Tibial artery (tissue), 4 donors: ENCODE data around the gene PRDM16.

Experiments used
- DNase-seq, 2 donors: peaks; one replicate each; pipeline ENCODE4 v3.0.0-alpha.2; 2019
- H3K27ac ChIP-seq, 2 donors: fragments of 200-600 bp; sonication (generic) in 1 of 2; 1 replicate in 1 of 2; 2 replicates in 1 of 2; pipeline ENCODE4 v1.5.1; 2018 to 2019; ENCODE audit warnings: mild to moderate bottlenecking in 1 of 2
- H3K27me3 ChIP-seq, 2 donors: fragments of 200-600 bp; sonication (generic) in 1 of 2; one replicate each; pipeline versions ENCODE4 v1.5.1 to v1.6.0; 2016 to 2019
- H3K36me3 ChIP-seq, 3 donors: fragments of 200-600 bp; sonication (generic) in 2 of 3; one replicate each; pipeline ENCODE4 v1.5.1; 2016 to 2019; ENCODE audit warnings: mild to moderate bottlenecking in 2 of 3
- H3K4me1 ChIP-seq, 4 donors: fragments of 200-600 bp; sonication (generic) in 2 of 4; 1 replicate in 3 of 4; 2 replicates in 1 of 4; pipeline ENCODE4 v1.5.1; 2016 to 2019
- H3K4me3 ChIP-seq, 2 donors: fragments of 200-600 bp; sonication (generic) in 1 of 2; 1 replicate in 1 of 2; 2 replicates in 1 of 2; pipeline ENCODE4 v1.5.1; 2018 to 2019; ENCODE audit warnings: mild to moderate bottlenecking in 2 of 2
- H3K9me3 ChIP-seq, 3 donors: fragments of 200-600 bp; sonication (generic) in 1 of 3; one replicate each; pipeline ENCODE4 v1.5.1; 2016 to 2019
- CTCF ChIP-seq, 2 experiments: fragments of 200-600 bp in 1 of 2; fragments of 450-650 bp in 1 of 2; IDR thresholded peaks; one replicate each; pipeline ENCODE4 v1.5.1; 2017 to 2019; ENCODE audit warnings: antibody characterized with exemption in 2 of 2, mild to moderate bottlenecking in 1 of 2, moderate library complexity in 1 of 2
- intact Hi-C: fragments of 100-400 bp; cut with DNase I; formaldehyde crosslinking; loops from one replicate; pipeline ENCODE4 v1.15.0; 2023; ENCODE audit warnings: low total_unique reads

The PRDM16 gene

GRCh38 chr1:3398396-3399140 is 329.6 kb downstream of the PRDM16 start:
- Histone ChIP-seq H3K4me3 (no peak overlapping the region), H3K27me3 (no peaks in the 10 kb centered on the region), H3K9me3 (no peaks in the 10 kb centered on the region), H3K27ac (peak overlapping the region; percentile 56 to 70), H3K4me1 (peaks cover 7 to 68% (median 34%) of the 10 kb centered on the region in 4 donors), H3K36me3 (no peaks in the 10 kb centered on the region)
- intact Hi-C loops, result no loop called here
- TF ChIP-seq CTCF (IDR thresholded peaks at IDR 0.05), result no peak
- DNase-seq, result no peak

DNA sequence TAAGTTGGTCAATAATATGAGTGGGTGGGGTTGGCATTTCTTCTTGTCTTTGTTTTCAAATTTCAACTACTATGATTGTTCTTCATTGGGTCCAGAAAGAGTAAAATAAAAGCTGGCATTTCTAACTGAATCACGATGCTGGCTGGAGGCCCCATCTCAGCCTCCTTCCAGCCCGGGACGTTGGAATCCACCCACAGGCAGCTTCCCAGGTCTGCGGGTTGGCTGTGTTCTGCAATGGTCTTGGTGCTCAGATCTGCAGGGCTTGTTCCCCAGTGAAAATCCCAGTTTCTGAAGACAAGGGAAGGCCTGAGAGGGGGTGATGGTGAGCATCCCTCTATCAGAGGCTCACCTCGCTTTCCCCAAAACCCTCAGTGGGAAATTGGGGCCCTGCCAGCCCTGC is 330.7 kb downstream of the PRDM16 start:
- DNase-seq, result peak; percentile 62 to 86
- H3K27ac ChIP-seq, result peak overlapping the region; percentile 56 to 70
- peaks cover 7 to 8% (median 7%) of the 10 kb centered on the region in 3 donors for H3K36me3 ChIP-seq
- TF ChIP-seq CTCF (IDR thresholded peaks at IDR 0.05), result no peak
- H3K4me1 ChIP-seq, result peaks cover 0 to 59% (median 26%) of the 10 kb centered on the region in 4 donors
- H3K27me3 ChIP-seq, result no peaks in the 10 kb centered on the region
- H3K9me3 ChIP-seq, result no peaks in the 10 kb centered on the region
- intact Hi-C loops, result no loop called here
- no peak overlapping the region for H3K4me3 ChIP-seq

DNA sequence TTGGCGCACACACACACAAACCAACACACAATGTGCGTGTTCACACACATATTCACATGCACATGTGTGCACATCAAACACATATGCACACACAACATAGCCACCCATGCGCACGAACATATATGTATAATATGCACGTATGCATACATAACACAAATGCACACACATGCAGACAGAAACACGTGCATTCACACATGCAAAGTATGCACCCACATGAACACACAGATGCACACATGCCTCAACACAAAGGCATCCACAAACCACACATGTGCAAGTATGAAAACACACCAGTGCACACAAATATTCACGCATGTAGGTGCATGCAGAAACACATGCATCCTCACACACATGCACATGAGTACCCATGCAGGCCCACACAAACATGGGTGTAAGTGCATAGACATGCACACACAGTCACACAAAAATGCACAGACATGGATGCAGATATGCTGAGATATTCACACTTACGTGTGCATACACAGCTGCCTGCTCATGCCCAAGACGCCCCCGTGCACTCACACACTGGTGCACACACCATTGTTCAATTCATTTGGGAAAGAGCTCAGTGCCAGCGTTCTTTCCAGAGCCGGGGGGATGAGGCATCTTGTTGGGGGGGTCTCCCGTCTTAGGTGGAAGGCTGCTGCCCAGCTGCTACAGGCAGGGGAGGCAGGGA is 332.7 kb downstream of the PRDM16 start:
- Histone ChIP-seq H3K27me3 (no peaks in the 10 kb centered on the region), H3K27ac (peak overlapping the region in 1 of 2 donors; percentile 70), H3K4me3 (no peak overlapping the region), H3K9me3 (no peaks in the 10 kb centered on the region), H3K4me1 (peaks cover 0 to 51% (median 26%) of the 10 kb centered on the region in 4 donors), H3K36me3 (peaks cover 19 to 26% (median 24%) of the 10 kb centered on the region in 3 donors)
- intact Hi-C loops, result no loop called here
- no peak for TF ChIP-seq CTCF (IDR thresholded peaks at IDR 0.05)
- DNase-seq, result no peak

GRCh38 chr1:3402258-3403010 is 333.4 kb downstream of the PRDM16 start:
- TF ChIP-seq CTCF (IDR thresholded peaks at IDR 0.05), result no peak
- intact Hi-C loops, result no loop called here
- no peaks in the 10 kb centered on the region for H3K27me3 ChIP-seq
- H3K27ac ChIP-seq, result peak overlapping the region; percentile 30 to 70
- peaks cover 19 to 33% (median 31%) of the 10 kb centered on the region in 3 donors for H3K36me3 ChIP-seq
- no peak for DNase-seq
- H3K4me3 ChIP-seq, result no peak overlapping the region
- peaks cover 0 to 51% (median 26%) of the 10 kb centered on the region in 4 donors for H3K4me1 ChIP-seq
- no peaks in the 10 kb centered on the region for H3K9me3 ChIP-seq

DNA sequence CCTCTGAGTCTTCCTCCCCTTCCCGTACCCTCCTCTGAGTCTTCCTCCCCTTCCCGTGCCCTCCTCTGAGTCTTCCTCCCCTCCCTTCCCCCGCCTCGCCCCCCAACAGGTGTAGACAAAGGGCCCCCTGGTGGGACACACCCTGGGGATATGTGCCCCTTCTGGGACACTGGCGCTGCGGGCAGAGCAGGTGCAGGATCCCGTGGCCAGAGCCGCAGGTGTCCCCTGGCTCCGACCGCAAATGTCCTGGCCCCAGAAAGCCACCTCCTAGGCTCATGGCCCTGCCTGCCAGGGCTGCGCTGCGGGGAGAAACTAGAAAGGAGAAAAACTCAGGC is 334.0 kb downstream of the PRDM16 start:
- Histone ChIP-seq H3K36me3 (peaks cover 19 to 34% (median 33%) of the 10 kb centered on the region in 3 donors), H3K27ac (peak overlapping the region; percentile 42 to 70), H3K27me3 (no peaks in the 10 kb centered on the region), H3K4me3 (no peak overlapping the region), H3K9me3 (no peaks in the 10 kb centered on the region), H3K4me1 (peaks cover 0 to 51% (median 26%) of the 10 kb centered on the region in 4 donors)
- intact Hi-C loops, result no loop called here
- no peak for TF ChIP-seq CTCF (IDR thresholded peaks at IDR 0.05)
- no peak for DNase-seq
